NOMO-1 treated with dmso at 0.1 percent for 144 hours (cell line): Measurements from ENCODE around the gene SH2D5.

Experiments
- DNase-seq: peaks from one replicate; lab custom pipeline; 2025; ENCODE audit not compliant: unreplicated experiment; lab: John Stamatoyannopoulos, UW

The SH2D5 gene

DNA sequence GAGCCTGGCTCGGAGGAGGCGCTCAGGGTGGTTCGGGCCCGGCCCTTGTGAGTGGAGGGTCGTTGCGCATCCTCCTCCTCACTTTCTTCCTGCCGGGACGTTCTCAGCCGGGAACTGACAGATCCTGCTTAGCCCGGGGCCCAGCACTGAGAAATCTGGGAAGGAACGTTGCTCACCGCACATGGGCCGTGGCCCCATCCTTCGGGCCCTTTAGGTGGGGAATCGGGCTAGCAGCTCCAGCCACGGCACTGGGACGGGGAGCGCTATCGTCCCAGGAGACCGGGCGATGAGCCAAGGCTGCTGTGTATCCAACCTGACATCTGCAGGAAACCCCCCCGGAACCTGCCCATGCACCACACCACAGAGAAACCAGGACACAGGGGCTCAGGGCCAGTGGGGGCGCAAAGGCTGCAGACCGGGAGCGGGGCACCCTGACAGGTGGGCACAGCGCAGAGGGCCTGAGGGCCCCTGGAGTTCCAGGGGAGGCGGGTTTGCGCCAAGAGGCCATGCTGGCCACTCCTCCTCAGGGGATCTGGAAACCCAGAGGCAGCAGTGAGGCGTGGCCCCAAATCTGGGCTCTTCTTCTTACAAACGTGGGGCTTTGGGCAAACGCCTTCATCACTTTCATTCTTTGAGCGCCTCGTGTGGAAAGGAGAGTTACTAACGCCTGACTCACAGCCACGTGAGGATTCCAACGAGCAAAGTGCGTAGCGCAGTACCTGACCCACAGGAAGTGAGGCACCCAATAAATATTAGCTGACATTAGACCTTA is at the start of gene SH2D5:
Gene SH2D5, minus strand, starts transcription at position 116 of the 772 bp plus-strand sequence. CDS start 4,659 bp downstream, outside the sequence.
- DNase-seq, result peak; percentile 86

- no peak for DNase-seq
Measured at GRCh38 chr1:20775700-20776099, 43.2 kb upstream of the SH2D5 start.

DNA sequence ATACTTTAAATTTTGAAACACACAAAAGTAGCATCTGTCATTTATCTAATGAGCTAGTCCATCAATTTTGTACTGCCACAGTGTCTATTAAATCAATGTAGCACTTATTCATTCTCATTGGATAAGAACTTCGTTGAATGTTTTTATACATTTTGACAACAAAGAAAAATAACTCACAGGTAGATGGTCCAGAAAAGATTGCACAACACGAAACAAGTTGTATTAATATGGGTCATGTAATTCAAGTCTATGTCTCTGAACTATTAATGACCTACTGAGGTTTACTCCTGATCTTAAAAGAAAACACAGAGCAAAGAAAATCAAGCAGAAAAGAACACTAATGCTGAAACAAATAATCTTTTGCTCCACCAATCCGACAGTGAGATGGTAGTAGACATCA is 39.3 kb upstream of the SH2D5 start:
- no peak for DNase-seq

DNA sequence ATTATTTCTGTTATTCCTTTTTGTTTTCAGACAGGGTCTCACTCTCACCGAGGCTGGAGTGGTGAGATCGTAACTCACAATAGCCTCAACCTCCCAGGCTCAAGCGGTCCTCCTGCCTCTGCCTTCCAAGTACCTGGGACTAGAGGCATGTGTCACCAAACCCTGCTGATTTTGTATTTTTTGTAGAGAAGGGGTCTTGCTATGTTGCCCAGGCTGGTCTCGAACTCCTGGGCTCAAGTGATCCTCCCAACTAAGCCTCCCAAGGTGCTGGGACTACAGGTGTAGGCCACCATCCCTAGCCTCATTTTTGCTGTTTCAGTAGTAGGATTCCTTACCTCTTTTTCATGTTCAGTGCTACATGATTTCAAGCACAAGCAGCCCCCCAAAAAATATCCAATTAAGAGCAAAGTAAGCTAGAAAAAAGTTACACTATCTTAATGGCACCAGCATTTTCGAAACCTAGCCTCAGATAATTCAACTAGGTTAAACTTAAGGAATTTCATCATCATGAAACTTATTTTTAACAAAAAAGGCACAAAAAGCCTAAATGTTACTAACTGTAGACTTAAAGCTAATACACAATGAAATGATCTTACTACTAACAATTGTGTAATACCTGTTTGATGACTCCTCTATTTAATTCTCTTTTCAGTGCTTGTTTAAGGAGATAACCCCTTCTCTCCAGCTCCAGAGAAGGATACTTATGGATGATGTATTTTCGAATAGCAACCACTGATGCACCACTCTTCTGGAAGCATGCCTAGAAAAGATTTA is 38.0 kb upstream of the SH2D5 start:
- no peak for DNase-seq

DNA sequence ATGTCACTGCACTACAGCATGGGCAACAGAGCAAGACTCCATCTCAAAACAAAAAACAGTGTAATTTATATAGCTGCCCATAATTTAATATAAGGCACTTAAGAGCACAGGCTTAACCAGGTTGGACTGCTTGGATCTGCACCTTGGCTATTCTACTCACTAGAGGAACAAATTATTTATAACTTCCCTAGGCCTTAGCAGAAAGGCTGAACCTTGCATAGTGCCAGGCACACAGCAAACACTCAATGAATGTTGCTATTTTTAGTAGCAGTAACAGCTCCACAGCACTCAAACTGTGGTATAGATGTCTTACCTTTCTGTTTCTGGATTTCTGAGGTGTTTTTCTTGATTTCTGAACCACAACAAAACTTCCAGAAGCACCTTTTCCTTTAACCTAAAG is 34.8 kb upstream of the SH2D5 start:
- DNase-seq, result no peak

DNA sequence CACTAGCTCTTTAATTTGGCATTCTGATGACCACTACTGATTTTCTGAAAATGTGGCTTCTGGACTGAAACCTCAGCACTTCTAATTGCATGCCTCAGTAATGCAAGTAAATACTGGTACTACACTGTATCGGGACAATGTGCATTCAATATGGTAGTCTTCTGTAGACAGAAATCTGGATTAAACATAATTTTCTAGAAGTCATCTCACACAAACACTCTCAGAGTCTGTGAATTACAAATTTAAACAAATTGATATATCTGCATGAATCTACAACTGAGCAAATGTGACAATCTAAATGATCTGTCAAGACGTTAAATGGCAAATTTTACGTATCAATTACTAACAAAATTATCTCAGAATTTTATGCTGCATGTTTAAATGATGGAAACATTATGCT is 30.9 kb upstream of the SH2D5 start:
- no peak for DNase-seq

- no peak for DNase-seq
Measured at GRCh38 chr1:20760322-20760721, 27.8 kb upstream of the SH2D5 start.

DNA sequence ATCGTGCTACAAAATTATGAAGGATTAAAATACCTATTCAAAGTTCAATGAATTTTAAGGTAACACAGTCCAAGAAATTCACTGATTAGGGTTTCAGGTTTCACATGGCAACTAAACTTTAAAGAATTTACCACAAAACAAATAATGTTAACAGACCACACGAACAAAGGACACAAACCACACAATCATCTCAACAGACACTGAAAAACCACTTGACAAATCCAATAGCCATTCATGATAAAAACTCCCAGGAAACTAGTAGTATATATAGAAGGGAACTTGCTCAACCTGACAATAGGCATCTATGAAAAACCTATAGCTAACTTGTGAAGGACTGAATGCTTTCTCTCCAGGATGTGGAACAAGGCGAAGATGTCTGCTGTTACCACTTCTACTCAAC is 21.1 kb upstream of the SH2D5 start:
- DNase-seq, result no peak

DNA sequence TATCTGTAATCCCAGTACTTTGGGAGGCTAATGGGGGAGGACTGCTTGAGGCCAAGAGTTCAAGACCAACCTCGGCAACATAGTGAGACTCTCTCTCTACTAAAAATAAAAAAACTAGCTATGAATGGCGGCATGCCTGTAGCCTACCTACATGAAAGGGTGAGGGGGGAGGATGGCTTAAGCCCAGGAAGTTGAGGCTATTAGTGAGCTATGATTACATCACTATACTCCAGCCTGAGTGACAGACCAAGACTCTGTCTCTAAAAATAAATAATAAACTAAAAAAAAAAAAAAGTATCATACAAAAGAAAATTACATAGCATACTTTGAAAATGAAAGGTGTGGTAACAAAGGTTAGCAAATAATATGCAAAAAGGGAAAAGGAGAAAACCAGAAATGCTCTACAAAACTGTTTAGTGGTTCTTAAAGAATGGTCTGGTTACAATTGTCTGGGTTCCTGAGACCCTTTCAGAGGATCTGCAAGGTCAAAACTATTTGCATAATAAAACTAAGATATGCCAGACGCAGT is 19.0 kb upstream of the SH2D5 start:
- DNase-seq, result no peak

DNA sequence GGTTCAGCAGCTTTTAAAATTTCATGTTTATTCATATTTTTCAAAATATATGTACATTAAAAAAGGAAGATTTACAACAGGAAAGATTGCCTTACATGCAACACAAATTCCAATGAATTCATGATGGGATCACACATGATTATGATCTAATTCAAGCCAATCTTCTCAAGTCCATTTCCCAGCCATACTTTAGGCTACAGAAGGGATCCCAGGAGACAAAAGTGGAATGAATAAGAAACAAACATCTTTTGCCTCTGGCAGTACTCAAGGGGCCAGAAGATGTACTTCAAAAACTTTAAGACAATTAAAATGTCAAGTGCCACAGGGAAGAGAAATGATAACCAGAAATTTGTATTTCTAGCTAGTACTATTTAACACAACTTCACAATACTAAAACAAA is 10.2 kb upstream of the SH2D5 start:
- DNase-seq, result no peak

- no peak for DNase-seq
Measured at GRCh38 chr1:20740781-20741180, 8.3 kb upstream of the SH2D5 start.

DNA sequence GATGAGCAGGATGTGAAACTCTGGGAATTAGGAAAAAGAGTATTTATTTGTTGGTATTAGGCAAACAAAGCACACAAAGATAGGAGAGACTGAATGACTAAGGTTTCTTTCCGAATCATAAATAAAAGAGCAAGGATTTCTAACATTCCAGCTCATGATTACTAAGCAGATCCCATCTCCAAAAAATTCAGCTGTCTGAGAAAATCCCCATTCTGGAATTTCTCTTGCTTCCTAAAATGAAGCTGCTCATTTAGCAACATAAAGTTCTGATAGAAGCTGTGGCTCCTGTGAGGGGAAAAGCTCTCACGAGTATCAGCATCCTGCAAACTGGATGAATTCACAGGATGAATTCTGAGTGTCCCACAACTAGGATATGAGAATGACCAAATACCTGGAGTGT is 6.7 kb upstream of the SH2D5 start:
- no peak for DNase-seq

- DNase-seq, result no peak
Measured at GRCh38 chr1:20735581-20736111, 3.1 kb upstream of the SH2D5 start.

DNA sequence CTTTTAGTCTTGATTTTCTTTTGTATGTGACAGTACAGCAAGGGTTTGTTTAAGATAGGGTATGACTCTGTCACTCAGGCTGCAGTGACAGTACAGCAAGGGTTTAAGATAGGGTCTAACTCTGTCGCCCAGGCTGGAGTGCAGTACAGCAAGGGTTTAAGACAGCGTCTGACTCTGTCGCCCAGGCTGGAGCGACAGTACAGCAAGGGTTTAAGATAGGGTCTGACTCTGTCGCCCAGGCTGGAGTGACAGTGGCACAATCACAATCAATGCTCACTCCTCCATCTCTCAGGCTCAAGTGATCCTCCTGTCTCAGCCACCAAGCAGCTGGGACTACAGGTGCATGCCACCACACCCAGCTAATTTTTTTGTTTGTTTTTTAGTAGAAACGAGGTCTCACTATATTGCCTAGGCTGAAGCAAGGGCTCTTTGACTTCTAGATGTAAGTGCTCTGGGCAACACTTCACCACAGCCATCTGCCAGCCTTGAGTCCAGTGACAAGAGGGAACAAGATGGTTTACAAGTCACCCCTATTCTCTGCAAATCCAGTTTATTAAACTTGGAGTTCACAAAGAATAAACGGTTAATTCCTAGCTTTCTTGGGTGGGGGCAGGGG is 965 bp upstream of the SH2D5 start:
- no peak for DNase-seq

DNA sequence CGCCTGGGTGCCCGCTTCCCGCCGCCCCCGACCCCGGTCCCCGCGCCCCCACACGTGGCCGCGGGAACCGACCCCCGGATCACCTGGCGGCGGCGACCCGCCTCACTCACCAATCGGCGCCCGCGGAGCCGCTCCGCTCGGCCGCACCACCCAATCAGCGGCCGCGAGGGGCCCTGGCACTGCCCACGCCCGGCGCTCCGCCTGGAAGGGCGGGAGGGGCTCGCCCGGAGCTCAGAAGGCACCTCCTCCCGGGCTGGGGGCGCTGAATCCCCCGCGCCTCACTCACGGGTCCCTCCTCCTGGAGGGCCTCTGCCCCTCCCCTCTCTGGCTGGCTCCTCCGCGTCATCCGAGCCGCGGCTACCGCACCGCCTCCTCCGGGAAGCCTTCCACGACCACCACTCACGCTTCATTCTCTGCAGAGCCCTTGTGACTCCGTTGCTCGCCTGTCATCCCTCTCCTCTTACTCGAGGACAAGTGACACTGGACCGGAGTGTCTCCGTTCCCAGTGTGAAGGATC is 374 bp downstream of the SH2D5 start:
- DNase-seq, result no peak

GRCh38 chr1:20731057-20731991 is 1.2 kb downstream of the SH2D5 start:
- DNase-seq, result no peak

GRCh38 chr1:20730690-20731056 is 1.8 kb downstream of the SH2D5 start:
- DNase-seq, result no peak

DNA sequence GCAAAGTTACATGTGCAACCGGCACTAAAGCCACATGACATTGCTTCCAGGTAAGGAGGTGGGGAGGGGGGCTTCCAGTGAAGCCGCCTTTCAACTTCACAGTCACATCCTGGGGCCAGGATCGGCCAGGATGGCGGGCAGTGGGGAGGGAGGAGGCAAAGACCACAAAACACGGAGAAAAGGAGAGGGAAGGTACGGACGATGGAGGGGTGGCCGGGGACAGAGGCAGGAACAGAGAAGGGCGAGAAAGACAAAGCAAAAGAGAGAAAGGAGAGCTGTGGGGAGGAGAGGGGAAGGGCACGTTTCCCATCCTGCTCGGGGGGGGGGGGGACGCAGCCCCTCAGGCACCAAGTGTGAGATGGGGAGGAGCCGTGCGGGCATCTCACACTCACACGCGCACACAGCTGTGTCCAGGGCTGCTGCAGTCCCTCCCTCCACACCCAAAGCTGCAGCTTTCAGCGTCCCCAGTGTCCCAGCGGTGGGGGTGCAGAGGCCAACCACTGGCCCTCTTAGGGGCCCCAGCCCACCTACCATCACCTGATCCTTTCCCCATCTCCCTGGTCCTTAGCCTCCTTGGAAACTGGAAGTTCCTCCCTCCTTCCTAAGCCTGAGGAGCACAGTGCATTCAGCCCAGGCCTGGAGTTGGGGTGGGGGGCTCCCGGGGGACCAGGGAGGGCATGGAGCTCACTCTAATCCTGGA is 2.4 kb downstream of the SH2D5 start:
- no peak for DNase-seq

GRCh38 chr1:20729155-20729931 is 3.2 kb downstream of the SH2D5 start:
- no peak for DNase-seq
